HG02970 (cell line): ENCODE data around the gene LMNA.
"Not testable (repeated sequence)": the region's sequence is repeated elsewhere in the genome, so short reads cannot be mapped to it uniquely, and the experiment has no call there.

Experiments used
- ATAC-seq: cut with Tn5 transposase; IDR thresholded peaks from one replicate; pipeline ENCODE4 v1.9.1; 2021; ENCODE audit warnings: mild to moderate bottlenecking, moderate library complexity, moderate number of reproducible peaks; ENCODE audit not compliant: unreplicated experiment, low FRiP score

Gene LMNA

DNA sequence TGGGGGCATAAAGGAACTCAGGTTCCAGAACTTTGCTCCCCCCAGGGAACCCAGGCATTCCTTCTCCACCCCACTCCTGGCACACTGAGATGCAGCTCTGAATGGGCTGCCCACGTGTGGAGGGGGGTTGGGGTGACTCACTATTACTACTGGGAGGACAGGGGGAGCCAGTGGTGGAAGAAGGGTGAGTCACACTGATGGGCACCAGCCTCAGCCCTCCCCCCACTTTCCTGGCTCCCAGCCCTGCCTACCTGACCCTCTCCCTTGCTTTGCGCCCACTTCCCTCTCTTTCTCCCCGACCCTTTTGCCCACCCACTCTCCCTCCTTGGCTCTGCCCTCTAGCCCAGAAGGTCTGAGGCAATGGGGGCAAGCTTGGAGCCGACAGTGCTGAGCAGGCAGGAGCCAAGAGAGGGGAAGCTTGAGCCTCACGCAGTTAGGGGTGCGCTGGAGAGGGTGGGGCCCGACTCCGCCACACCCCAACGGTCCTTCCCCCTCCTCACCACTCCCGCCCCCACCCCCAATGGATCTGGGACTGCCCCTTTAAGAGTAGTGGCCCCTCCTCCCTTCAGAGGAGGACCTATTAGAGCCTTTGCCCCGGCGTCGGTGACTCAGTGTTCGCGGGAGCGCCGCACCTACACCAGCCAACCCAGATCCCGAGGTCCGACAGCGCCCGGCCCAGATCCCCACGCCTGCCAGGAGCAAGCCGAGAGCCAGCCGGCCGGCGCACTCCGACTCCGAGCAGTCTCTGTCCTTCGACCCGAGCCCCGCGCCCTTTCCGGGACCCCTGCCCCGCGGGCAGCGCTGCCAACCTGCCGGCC, at the start of gene LMNA:
LMNA (plus strand) TSS at position 611 of the 818 bp plus-strand sequence. CDS start 208 bp downstream, outside the sequence.
- peak; percentile 66 for ATAC-seq

DNA sequence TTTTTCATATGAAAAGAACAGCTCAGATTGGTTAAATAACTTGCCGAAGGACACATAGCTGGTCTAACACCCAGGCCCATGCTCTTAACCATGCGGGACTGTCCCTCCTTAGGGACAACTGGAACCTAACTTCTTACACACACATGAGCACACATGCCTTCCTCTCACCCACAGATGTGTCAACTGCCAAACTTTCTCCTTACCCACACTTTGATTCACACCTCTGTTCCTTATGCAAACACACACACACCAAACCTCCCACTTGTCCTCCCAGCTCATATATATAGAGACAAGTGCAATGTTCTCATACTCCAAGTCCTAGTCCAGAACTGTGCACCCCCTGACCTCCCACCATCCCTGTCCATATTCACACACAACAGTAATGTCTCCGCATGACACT, 49.3 kb upstream of the LMNA start:
- no peak for ATAC-seq

- no peak for ATAC-seq
Observed at GRCh38 chr1:156065871-156066270, 48.6 kb upstream of the LMNA start.

DNA sequence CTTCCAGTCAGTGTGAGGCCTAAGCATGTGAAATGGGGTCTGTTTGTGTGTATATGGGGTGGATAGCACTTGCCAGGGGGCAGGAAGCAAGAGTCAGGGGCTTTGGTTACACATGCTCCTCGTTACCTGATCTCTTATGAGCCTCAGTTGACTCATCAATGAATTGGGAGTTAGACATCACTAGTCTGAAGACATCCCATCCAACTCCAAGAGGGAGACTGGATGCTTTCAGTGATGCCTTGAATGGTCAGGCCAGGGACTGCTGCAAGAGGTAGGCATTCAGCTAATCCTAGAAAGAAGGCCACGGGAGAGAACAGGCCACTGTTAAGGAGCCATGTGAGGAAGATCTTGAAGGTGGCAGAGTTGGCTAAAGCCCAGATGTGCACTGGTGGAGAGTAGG, 47.2 kb upstream of the LMNA start:
- ATAC-seq, result no peak

DNA sequence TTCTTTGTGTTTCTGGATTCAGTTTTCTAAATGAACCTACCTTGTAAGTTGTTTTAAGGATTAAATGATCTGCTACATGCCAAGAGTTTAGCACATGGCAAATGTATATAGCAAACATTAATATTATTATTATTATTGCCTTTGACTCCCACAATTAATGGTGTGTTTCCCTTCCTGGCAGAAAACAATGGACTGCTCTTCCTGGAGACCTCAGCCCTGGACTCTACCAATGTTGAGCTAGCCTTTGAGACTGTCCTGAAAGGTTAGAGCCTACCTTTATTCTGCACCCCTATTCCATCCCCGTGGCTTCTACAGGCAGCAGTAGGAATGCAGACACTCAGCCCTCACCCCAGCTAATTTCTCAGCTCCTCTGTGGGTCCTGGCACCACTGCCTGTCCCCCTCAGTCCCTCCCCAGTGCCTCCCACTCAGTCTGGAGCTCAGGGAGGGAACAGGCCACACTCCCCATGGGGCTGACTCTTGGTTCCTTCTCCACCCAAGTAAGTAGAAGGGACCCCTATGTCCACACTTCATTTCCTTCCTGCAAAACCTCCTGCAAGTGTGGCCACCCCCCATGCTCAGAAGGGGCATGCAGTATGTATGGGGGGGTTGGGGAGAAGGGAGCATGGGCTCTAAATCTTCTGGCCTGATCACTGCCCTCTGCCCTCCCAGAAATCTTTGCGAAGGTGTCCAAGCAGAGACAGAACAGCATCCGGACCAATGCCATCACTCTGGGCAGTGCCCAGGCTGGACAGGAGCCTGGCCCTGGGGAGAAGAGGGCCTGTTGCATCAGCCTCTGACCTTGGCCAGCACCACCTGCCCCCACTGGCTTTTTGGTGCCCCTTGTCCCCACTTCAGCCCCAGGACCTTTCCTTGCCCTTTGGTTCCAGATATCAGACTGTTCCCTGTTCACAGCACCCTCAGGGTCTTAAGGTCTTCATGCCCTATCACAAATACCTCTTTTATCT, 44.7 kb upstream of the LMNA start:
- ATAC-seq, result no peak

DNA sequence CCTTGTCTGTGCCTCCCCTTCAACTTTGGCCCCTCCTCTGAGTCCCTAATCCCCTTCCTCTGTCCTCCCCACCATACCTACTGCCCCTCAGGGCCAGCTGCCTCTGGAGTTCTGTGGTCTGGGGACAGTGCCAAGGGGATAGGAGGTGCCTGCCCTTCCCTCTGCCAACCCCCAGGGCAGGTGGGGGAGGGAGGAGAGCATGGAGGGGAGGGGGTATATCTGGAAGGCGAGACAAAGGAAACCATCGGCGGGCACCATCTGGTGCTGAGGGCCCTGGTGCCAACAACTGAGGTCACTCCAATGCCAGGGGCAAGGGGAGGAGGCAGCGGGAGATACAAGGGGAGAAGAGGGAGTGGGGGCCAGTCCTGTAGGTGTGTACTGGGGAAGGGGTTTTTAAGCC, 44.0 kb upstream of the LMNA start:
- ATAC-seq, result no peak

GRCh38 chr1:156071332-156071816, 43.1 kb upstream of the LMNA start:
- ATAC-seq, result not testable (repeated sequence)

DNA sequence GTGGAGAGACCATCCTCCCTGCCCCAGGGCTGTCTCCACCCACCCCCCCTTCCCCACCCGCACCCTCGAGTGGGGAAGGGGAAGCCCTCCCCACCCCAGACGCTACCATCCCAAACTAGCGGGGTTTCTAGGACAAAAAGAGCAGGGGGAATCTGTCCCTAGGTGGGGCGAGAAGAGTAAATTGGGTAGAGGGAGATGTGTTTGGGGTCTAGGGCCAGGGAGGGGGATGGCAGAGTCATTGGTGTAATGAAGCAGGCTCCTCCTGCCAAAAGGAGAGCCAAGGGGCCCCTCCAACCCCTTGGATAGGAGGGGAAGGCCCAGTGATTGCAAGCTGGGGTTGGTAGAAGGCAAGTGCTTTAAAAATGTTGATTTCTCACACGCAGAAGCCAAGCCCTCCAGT, 42.3 kb upstream of the LMNA start:
- ATAC-seq, result no peak

DNA sequence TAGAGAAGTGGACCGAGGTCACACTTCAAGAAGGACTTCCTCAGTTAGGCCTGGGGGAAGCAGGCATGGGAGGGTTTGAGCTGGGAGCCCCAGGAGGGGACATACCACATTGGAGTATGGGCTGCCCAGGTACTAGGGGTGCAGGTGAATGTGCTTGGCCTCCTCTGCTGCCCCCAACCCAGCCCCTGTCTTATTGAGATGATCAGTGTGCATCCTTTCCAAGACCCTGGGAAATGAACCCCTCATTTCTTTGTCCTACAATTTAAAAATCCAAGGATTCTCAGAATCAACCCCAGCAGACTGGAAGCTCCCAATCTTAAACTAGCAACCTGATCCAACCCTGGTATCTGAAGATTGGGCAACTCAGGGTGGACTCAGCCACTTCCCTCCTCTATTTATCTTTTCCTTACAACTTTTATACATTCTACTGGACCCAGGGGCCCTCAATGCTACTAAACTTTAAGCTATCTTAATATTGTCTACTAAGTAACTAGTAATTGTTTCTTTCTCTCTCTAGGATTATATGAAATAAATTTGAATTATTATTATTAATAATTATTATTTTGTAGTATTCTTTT, 41.3 kb upstream of the LMNA start:
- no peak for ATAC-seq

DNA sequence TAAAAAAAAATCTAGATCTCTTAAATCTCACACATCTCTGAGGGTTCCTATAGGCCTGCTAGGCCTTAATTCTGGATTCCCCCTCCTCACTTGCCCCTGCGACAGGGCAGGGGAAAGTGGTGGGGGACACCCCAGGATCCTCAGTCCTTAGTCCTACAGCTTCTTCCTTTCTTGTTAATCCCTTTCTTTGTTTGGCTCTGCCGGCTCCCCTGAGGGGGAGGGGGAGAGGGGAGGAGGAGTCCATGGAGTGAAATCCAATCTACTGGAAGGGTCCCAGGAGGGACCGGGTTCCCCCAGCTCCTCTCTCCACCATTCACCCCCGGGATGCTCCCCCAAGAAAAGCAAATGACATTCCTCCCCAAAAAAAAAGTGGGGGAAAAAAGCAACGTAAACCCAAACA, 40.8 kb upstream of the LMNA start:
- ATAC-seq, result no peak

GRCh38 chr1:156074661-156075060, 39.9 kb upstream of the LMNA start:
- no peak for ATAC-seq

GRCh38 chr1:156075162-156075561, 39.3 kb upstream of the LMNA start:
- ATAC-seq, result no peak

DNA sequence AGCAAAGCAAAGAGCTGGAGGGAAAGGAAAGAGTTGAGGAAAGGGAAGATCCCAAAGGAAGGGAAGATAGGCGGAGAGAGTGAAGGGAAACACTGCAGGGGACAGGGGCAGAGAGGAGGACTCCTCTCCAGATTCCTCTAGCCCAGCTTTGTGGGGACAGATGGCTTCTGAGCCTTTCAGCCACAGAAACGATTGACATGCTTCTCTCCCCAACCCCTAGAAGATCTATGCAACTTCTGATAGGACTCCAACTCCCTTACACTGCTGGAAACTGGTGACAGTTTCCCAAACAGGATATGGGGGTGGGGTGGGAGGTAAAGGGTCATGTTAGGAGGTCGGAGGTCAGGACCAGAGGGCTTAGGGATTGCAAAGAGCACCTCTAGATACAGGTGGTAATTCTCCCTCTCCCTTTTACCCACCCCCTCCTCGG, 38.7 kb upstream of the LMNA start:
- no peak for ATAC-seq

DNA sequence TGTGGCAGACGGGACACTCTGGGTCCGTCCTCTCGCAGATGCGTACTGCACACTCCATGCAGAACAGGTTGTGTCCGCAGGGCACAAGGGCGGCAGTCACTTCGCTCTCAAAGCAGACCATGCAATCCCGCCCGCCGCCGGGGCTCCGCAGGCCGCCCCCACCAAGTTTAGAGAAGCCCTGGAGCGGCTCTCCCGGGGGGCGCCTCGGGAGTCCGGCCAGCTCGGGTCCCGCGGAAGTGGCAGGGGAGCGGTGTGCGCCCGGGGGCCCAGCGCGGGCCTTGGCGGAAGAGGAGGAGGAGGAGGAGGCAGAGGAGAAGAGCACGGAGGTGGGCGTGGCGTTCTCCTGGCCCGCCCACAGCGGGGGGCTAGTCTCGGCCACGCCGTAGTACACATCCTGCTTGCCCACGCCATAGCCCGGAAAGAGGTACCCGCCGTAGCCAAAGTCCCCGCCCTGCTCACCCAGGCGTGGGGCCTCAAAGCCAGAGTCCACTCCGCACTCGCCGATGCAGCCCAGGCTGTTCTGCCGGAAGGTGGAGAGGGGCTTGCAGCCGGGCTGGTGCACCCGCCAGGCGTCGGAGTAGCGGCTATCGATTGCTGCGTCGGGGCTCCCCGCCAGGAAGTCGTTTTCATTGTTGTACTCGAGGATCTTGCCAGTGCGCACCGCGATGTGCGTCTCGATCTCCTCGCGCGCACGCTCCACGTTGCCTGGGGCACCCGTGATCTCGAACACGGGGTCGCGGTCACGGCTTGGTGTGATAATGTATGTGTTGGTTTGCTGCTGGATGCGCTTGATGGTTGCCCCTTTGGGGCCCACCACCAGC, 37.7 kb upstream of the LMNA start:
- ATAC-seq, result no peak

DNA sequence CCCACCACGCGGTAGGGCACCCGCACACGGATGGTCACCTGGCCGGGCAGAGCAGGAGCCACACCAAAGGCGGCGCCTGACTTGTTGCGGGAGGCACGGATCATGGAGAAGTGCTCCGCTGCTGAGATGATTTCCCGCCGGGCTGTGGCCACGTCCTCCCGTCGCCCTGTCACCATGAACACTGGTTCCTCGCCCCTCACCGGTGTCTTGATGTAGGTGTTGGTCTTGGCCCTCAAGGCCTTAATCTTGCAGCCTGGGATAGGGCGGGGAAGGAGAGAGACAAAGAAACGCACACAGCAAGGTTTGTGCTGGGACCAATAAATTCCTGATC, 37.1 kb upstream of the LMNA start:
- ATAC-seq, result no peak

DNA sequence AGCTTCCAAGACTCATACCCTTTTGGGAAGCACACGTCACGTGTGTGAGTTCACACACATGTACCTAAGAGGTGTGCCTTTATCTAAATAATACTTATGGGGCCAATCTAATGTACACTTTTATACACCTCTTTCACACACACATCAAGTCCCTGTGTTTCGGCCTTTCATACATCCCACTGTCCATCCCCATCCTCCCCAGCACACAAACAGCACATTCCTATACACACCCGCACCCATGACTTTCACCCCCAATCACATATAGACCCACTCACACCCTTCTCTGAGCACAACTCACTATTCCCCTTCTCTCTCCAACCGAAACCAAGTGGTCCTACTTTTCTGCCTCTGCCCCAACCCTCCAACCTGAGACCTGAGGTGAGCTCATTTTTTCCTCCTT, 35.8 kb upstream of the LMNA start:
- ATAC-seq, result no peak

DNA sequence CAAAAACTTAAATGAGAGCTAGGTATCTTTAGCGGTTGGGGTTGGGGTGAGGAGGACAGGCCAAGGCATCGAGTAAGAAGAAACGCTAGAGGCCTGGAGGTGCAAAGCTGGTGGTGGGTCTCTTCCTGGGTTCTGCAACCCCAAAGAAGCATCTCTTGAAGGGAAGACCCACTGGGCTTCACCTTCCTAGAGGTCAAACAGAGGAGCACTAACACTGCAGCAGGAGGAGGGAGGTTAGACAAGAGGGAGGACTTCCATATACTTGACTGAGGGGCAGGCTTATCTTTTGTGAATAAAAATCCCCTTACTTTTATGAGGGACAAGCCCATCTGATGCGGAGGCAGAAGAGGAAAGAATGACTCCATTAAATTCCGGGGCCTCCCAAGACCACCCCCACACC, 34.7 kb upstream of the LMNA start:
- no peak for ATAC-seq

DNA sequence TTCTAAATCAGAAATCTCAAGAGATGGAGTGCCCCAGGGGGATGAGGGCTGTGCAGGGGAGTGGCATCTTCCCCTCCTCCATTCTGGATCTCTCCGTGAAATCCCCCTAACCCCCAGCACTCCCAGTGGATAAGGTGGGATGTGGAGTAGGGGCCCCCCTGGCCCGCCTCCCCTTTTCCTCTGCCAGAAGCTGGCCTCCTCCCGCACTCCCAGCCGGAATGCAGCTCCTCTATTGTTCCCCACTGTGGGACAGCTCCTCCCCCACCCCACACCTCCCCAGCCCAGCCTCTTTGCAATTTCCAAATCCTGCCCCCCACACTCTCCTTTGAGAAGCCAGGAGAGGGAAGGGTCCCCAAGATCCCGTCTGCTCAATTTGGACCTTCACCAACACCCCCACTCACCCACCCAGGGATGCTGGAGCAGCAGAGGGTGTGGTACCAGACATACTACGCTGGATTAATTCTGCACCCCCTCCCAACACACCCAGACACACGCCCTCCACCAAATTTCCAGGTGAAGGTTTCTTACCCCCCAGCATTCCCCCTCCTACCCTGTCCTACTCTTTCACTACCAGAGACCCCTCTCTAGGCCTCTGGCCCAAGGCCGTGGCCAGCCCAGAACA, 34.2 kb upstream of the LMNA start:
- ATAC-seq, result no peak

GRCh38 chr1:156080863-156081179, 33.7 kb upstream of the LMNA start:
- no peak for ATAC-seq
